Smooth muscle cell (in vitro differentiated cells): ENCODE measurements around the gene GSG1. TPM values are rescaled to one million over a fixed set of nuclear protein-coding genes. Genes with fewer than 3 reads are reported as not detected.
A peak's percentile ranks its signal among the peaks of the same experiment; 100 is the strongest.
"Not testable (repeated sequence)": the region's sequence is repeated elsewhere in the genome, so short reads cannot be mapped to it uniquely, and the experiment has no call there.

ENCODE experiments used
- DNase-seq: peaks from one replicate; lab custom pipeline; 2025; ENCODE audit not compliant: unreplicated experiment; lab: John Stamatoyannopoulos, UW
- H2AFZ ChIP-seq: fragments of 200-600 bp; sonication (generic); 2 replicates; pipeline ENCODE4 v1.6.0; 2016; ENCODE audit warnings: antibody characterized with exemption, low read depth, mild to moderate bottlenecking
- H3F3A ChIP-seq: fragments of 200-600 bp; sonication (generic); 2 replicates; pipeline ENCODE4 v1.6.0; 2017; ENCODE audit warnings: antibody characterized with exemption, low read depth
- H3K27ac ChIP-seq: fragments of 200-600 bp; sonication (generic); 2 replicates; pipeline ENCODE4 v1.5.1; 2016; ENCODE audit warnings: low read depth, mild to moderate bottlenecking
- H3K27me3 ChIP-seq: fragments of 200-600 bp; sonication (generic); 2 replicates; pipeline ENCODE4 v1.6.1; 2016; ENCODE audit warnings: low read depth, mild to moderate bottlenecking
- H3K36me3 ChIP-seq: fragments of 200-600 bp; sonication (generic); 2 replicates; pipeline ENCODE4 v1.5.1; 2016; ENCODE audit warnings: low read depth
- H3K4me1 ChIP-seq: fragments of 200-600 bp; sonication (generic); 2 replicates; pipeline ENCODE4 v1.5.1; 2016; ENCODE audit warnings: low read depth
- H3K4me2 ChIP-seq: fragments of 200-600 bp; sonication (generic); 2 replicates; pipeline ENCODE4 v1.6.0; 2016; ENCODE audit warnings: mild to moderate bottlenecking
- H3K4me3 ChIP-seq: fragments of 200-600 bp; sonication (generic); 2 replicates; pipeline ENCODE4 v1.5.1; 2016; ENCODE audit warnings: mild to moderate bottlenecking
- H3K79me2 ChIP-seq: fragments of 200-600 bp; sonication (generic); 2 replicates; pipeline ENCODE4 v1.6.0; 2016; ENCODE audit warnings: low read depth, mild to moderate bottlenecking
- H3K9ac ChIP-seq: fragments of 200-600 bp; sonication (generic); 2 replicates; pipeline ENCODE4 v1.6.0; 2016; ENCODE audit warnings: low read depth
- H3K9me3 ChIP-seq: fragments of 200-600 bp; sonication (generic); replicated peaks from 2 replicates; pipeline ENCODE4 v1.5.1; 2016; ENCODE audit warnings: low read depth
- H4K20me1 ChIP-seq: fragments of 200-600 bp; sonication (generic); 2 replicates; pipeline ENCODE4 v1.6.0; 2016; ENCODE audit warnings: low read depth
- WGBS: methylation state at CpG from one replicate; pipeline ENCODE4 v1.1.7; 2016; ENCODE audit warnings: low lambda C conversion rate; 5-methylcytosine and 5-hydroxymethylcytosine counted together
- polyA plus RNA-seq: library from polyadenylated mRNA; unstranded; fragments of >200 nt; fragmentation: Nextera tagmentation; extraction: Ambion mirVana; gene quantifications from 2 replicates; pipeline ENCODE4 v1.2.1, GENCODE V29; 2016
- total RNA-seq: library from RNA; depleted of rRNA; stranded (reverse); fragments of >200 nt; gene quantifications from 2 replicates; pipeline ENCODE4 v1.2.3, GENCODE V29; 2014
- TF ChIP-seq, protein P1 (sequence below): fragments of 200-600 bp; sonication (generic); IDR thresholded peaks from 2 replicates; pipeline ENCODE4 v1.5.1; 2017; ENCODE audit warnings: borderline replicate concordance, mild to moderate bottlenecking, antibody characterized with exemption; ENCODE audit not compliant: insufficient read depth, poor library complexity, severe bottlenecking

GSG1 gene
- total and polyA plus RNA-seq, 2 experiments from 2014 or later: not detected

DNA sequence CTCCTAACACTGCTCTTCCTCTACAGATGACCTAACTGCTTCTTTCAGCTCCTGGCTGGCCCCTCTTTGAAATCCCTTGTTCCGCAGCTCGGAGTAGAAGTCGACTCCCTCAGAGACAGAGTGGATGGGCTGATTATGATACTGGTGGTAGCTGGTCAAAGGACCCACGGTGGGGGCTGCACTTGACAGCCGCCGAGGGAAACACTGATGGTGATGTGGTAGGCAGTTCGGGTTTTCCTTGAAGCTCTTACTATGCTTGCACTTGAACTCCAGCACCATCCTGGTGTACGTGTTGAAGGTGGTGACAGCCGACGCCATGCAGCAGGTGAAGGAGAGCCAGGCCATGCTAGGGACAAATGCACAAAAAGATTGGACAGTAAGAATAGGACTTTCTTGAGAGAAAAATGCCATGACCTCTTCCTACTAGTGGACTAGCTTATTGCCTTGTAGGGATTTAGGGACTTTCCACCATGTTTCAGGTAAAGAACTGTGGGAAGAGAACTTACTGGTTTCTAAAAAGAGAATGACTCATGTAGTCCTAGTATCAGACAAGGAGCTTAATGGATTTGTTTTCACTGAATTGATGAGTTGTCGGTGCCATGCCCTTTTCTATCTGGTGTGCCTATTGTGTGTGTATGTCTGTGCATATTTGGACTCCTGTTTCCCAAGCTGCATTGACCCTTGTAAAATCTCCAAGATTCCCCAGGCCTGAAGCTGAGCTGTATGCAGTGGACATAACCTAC is 18.4 kb downstream of the GSG1 start:
- no peaks in the 10 kb centered on the region for H3K4me1 ChIP-seq
- H3F3A ChIP-seq: no peaks in the 10 kb centered on the region
- no peaks in the 10 kb centered on the region for H3K79me2 ChIP-seq
- TF ChIP-seq, protein P1, sequence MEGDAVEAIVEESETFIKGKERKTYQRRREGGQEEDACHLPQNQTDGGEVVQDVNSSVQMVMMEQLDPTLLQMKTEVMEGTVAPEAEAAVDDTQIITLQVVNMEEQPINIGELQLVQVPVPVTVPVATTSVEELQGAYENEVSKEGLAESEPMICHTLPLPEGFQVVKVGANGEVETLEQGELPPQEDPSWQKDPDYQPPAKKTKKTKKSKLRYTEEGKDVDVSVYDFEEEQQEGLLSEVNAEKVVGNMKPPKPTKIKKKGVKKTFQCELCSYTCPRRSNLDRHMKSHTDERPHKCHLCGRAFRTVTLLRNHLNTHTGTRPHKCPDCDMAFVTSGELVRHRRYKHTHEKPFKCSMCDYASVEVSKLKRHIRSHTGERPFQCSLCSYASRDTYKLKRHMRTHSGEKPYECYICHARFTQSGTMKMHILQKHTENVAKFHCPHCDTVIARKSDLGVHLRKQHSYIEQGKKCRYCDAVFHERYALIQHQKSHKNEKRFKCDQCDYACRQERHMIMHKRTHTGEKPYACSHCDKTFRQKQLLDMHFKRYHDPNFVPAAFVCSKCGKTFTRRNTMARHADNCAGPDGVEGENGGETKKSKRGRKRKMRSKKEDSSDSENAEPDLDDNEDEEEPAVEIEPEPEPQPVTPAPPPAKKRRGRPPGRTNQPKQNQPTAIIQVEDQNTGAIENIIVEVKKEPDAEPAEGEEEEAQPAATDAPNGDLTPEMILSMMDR: no peak
- no peaks in the 10 kb centered on the region for H3K27me3 ChIP-seq
- H2AFZ ChIP-seq: no peak overlapping the region
- no peaks in the 10 kb centered on the region for H3K9me3 ChIP-seq
- 92% methylated on average over 11 of the region's 11 CpGs for WGBS
- no peak overlapping the region for H3K9ac ChIP-seq
- DNase-seq: no peak
- no peaks in the 10 kb centered on the region for H4K20me1 ChIP-seq
- no peak overlapping the region for H3K4me3 ChIP-seq
- H3K4me2 ChIP-seq: no peak overlapping the region
- peak overlapping the region; percentile 18 for H3K27ac ChIP-seq
- H3K36me3 ChIP-seq: no peaks in the 10 kb centered on the region

DNA sequence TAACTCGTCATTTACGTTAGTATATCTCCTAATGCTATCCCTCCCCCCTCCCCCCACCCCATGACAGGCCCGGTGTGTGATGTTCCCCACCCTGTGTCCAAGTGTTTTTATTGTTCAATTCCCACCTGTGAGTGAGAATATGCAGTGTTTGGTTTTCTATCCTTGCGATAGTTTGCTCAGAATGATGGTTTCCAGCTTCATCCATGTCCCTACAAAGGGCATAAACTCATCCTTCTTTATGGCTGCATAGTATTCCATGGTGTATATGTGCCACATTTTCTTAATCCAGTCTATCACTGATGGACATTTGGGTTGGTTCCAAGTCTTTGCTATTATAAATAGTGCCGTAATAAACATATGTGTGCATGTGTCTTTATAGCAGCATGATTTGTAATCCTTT is 19.8 kb downstream of the GSG1 start:
- H3K27ac ChIP-seq, H3K36me3 ChIP-seq, H3K9me3 ChIP-seq, H2AFZ ChIP-seq, H3F3A ChIP-seq, H3K4me3 ChIP-seq, H3K4me2 ChIP-seq, DNase-seq, H3K9ac ChIP-seq, H3K27me3 ChIP-seq, H3K4me1 ChIP-seq, H4K20me1 ChIP-seq, H3K79me2 ChIP-seq: not testable (repeated sequence)
- 97% methylated on average over 5 of the region's 5 CpGs for WGBS

DNA sequence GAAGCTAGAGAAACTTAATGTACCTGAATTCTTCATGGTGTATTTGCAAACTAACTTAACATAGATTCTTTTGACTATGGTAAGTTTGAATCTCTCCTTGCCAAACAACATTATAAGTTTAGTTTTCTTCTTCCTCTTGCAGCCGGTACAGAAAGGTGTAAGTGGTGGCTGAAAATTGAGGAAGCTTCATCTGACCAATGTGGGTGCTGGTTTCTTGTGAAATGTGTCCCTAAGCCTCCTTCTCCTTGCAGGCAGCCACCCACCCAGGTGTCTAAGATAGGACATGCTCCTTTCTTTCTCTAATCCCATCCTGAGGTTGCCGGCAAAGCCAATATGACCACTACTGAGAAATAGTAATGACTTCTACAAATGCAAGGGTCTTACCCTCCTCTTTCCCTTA is 20.6 kb downstream of the GSG1 start:
- TF ChIP-seq, protein P1: no peak
- Histone ChIP-seq H4K20me1 (no peaks in the 10 kb centered on the region), H3K9ac (no peak overlapping the region), H3K36me3 (no peaks in the 10 kb centered on the region), H3K4me2 (no peak overlapping the region), H3K79me2 (no peaks in the 10 kb centered on the region), H2AFZ (no peak overlapping the region), H3K9me3 (no peaks in the 10 kb centered on the region), H3K27me3 (no peaks in the 10 kb centered on the region), H3K27ac (no peak overlapping the region), H3F3A (no peaks in the 10 kb centered on the region), H3K4me3 (no peak overlapping the region), H3K4me1 (no peaks in the 10 kb centered on the region)
- no peak for DNase-seq
- WGBS: 88% methylated on average over 2 of the region's 2 CpGs

DNA sequence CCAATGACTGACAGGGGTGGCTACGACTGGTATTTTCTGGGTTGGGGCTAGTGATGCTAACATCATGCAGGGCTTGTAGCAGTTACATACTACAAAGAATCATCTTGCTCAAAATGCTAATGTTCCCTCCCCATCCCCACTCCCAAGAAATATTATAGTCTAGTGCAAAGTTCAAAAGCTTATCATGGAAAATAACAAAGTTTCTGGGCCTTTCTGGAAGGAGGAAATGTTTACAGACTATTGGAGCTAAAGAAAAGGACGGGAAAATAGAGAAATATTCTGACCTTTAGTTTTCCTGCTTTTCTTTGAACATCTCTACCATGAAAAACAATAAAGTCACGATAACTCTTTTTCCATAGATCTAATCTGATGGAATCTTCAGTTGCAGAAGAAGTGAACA is 23.2 kb downstream of the GSG1 start:
- Histone ChIP-seq H3F3A (no peaks in the 10 kb centered on the region), H3K79me2 (no peaks in the 10 kb centered on the region), H3K4me1 (no peaks in the 10 kb centered on the region), H3K4me2 (no peak overlapping the region), H3K9me3 (no peaks in the 10 kb centered on the region), H3K4me3 (no peak overlapping the region), H3K27me3 (no peaks in the 10 kb centered on the region), H3K27ac (no peak overlapping the region), H4K20me1 (no peaks in the 10 kb centered on the region), H2AFZ (no peak overlapping the region), H3K36me3 (no peaks in the 10 kb centered on the region), H3K9ac (no peak overlapping the region)
- TF ChIP-seq, protein P1: no peak
- no peak for DNase-seq
- 98% methylated on average over 3 of the region's 3 CpGs for WGBS
